H1 (cell line): ENCODE data around the gene OR52W1. TPM values are rescaled to one million over a fixed set of nuclear protein-coding genes. Genes with fewer than 3 reads are reported as not detected.

Experiments
- CTCF ChIA-PET: fragments of 300-600 bp; sonication (Branson Sonifier 250); formaldehyde crosslinking; loops from one replicate; lab custom pipeline; 2021; ENCODE audit not compliant: partially characterized antibody; lab: Charles Lee
- POLR2A ChIA-PET: fragments of 300-600 bp; sonication (Branson Sonifier 250); formaldehyde crosslinking; loops from one replicate; lab custom pipeline; 2021; ENCODE audit warnings: inconsistent platforms; ENCODE audit not compliant: partially characterized antibody; lab: Charles Lee
- DNase-seq, 2 experiments: peaks; one replicate each; pipeline versions ENCODE4 v3.0.0 to v3.0.0-alpha.2; 2010 to 2022; ENCODE audit warnings: low spot score in 2 of 2, low read depth in 1 of 2, mixed read lengths in 1 of 2
- FAIRE-seq: peaks from 2 replicates; lab custom pipeline; 2011; peaks lifted over from hg19 to GRCh38; lab: Jason Lieb, UNC
- H2AFZ ChIP-seq: 2 replicates; pipeline ENCODE4 v1.8.1; 2012; ENCODE audit warnings: low read length, inconsistent platforms
- H2AK5ac ChIP-seq: 2 replicates; pipeline ENCODE4 v1.6.1; 2013; ENCODE audit warnings: low read depth, low read length
- H2BK120ac ChIP-seq: replicated peaks from 2 replicates; pipeline ENCODE3; 2013; ENCODE audit warnings: low read depth, low read length, inconsistent platforms
- H2BK12ac ChIP-seq: 2 replicates; pipeline ENCODE4 v1.6.1; 2013; ENCODE audit warnings: low read depth, low read length
- H2BK15ac ChIP-seq: 2 replicates; pipeline ENCODE4 v1.6.1; 2013; ENCODE audit warnings: low read length
- H2BK20ac ChIP-seq: 2 replicates; pipeline ENCODE4 v1.6.1; 2013; ENCODE audit warnings: low read length
- H2BK5ac ChIP-seq: 2 replicates; pipeline ENCODE4 v1.6.1; 2013; ENCODE audit warnings: low read depth, low read length
- H3K14ac ChIP-seq: 2 replicates; pipeline ENCODE4 v1.6.1; 2013; ENCODE audit warnings: inconsistent platforms; ENCODE audit not compliant: insufficient read length
- H3K18ac ChIP-seq: 2 replicates; pipeline ENCODE4 v1.6.1; 2013; ENCODE audit warnings: low read length; ENCODE audit errors: extremely low read depth
- H3K23ac ChIP-seq: 2 replicates; pipeline ENCODE4 v1.6.1; 2013; ENCODE audit warnings: inconsistent platforms; ENCODE audit not compliant: insufficient read length
- H3K23me2 ChIP-seq: 2 replicates; pipeline ENCODE4 v1.6.1; 2013; ENCODE audit warnings: low read depth, low read length
- H3K27ac ChIP-seq: 2 replicates; pipeline ENCODE4 v1.6.1; 2011; ENCODE audit warnings: low read depth, low read length, inconsistent platforms
- H3K27me3 ChIP-seq, 4 experiments: replicated peaks in 1 of 4; 1 replicate in 1 of 4; 2 replicates in 3 of 4; pipeline versions ENCODE4 v1.6.1 to v1.8.1; 2011 to 2013; ENCODE audit warnings: low read length in 3 of 4, mild to moderate bottlenecking in 3 of 4, inconsistent platforms in 2 of 4, mixed read lengths in 2 of 4, moderate library complexity in 1 of 4; ENCODE audit not compliant: control insufficient read depth in 3 of 4, insufficient read depth in 3 of 4; ENCODE audit errors: extremely low read depth in 1 of 4
- H3K36me3 ChIP-seq, 4 experiments: 2 replicates each; pipeline versions ENCODE4 v1.6.1 to v1.8.1; 2011 to 2013; ENCODE audit warnings: mild to moderate bottlenecking in 4 of 4, low read length in 3 of 4, moderate library complexity in 2 of 4, control low read depth in 1 of 4, inconsistent platforms in 1 of 4; ENCODE audit not compliant: insufficient read depth in 4 of 4, control insufficient read depth in 2 of 4
- H3K4ac ChIP-seq: replicated peaks from 2 replicates; pipeline ENCODE3; 2013; ENCODE audit warnings: low read length, low read depth, mixed read lengths, inconsistent platforms; ENCODE audit not compliant: insufficient read length
- H3K4me1 ChIP-seq, 4 experiments: replicated peaks in 1 of 4; 1 replicate in 1 of 4; 2 replicates in 3 of 4; pipeline versions ENCODE4 v1.6.1 to v1.8.1; 2011 to 2013; ENCODE audit warnings: low read length in 3 of 4, inconsistent platforms in 2 of 4, mixed read lengths in 1 of 4; ENCODE audit not compliant: insufficient read depth in 4 of 4, control insufficient read depth in 3 of 4
- H3K4me2 ChIP-seq, 2 experiments: 2 replicates each; pipeline versions ENCODE4 v1.6.1 to v1.8.1; 2011 to 2013; ENCODE audit warnings: low read depth in 2 of 2, low read length in 2 of 2, control low read depth in 1 of 2, inconsistent platforms in 1 of 2, mild to moderate bottlenecking in 1 of 2; ENCODE audit not compliant: insufficient read depth in 1 of 2
- H3K4me3 ChIP-seq, 4 experiments: fragments of 200-600, 300-600 bp in 1 of 4; sonication (generic), shearing (Covaris generic), sonication (Bioruptor Twin) in 1 of 4; 2 replicates each; pipeline versions ENCODE4 v1.5.1 to v1.8.1; 2011 to 2016; ENCODE audit warnings: low read length in 4 of 4, low read depth in 3 of 4, control low read depth in 2 of 4, inconsistent platforms in 2 of 4, mild to moderate bottlenecking in 2 of 4, mixed read lengths in 1 of 4, moderate library complexity in 1 of 4; ENCODE audit not compliant: insufficient read depth in 2 of 4; ENCODE audit errors: extremely low read depth in 1 of 4
- H3K56ac ChIP-seq: replicated peaks from 2 replicates; pipeline ENCODE3; 2013; ENCODE audit warnings: low read depth, mild to moderate bottlenecking, mixed read lengths, low read length, inconsistent platforms; ENCODE audit not compliant: insufficient read length
- H3K79me1 ChIP-seq: 2 replicates; pipeline ENCODE4 v1.6.1; 2013; ENCODE audit warnings: low read depth, low read length, control low read depth
- H3K79me2 ChIP-seq, 2 experiments: 2 replicates each; pipeline versions ENCODE4 v1.6.1 to v1.8.1; 2012 to 2013; ENCODE audit warnings: low read length in 2 of 2, mild to moderate bottlenecking in 2 of 2, inconsistent platforms in 1 of 2; ENCODE audit not compliant: insufficient read depth in 2 of 2, control insufficient read depth in 1 of 2
- H3K9ac ChIP-seq, 4 experiments: replicated peaks in 1 of 4; 1 replicate in 1 of 4; 2 replicates in 3 of 4; pipeline versions ENCODE4 v1.6.1 to v1.8.1; 2011 to 2013; ENCODE audit warnings: low read depth in 3 of 4, low read length in 3 of 4, control low read depth in 2 of 4, mild to moderate bottlenecking in 2 of 4, moderate library complexity in 2 of 4, inconsistent platforms in 1 of 4; ENCODE audit errors: extremely low read depth in 1 of 4
- H3K9me3 ChIP-seq, 2 experiments: 2 replicates each; pipeline versions ENCODE4 v1.6.1 to v1.8.1; 2012 to 2013; ENCODE audit warnings: mild to moderate bottlenecking in 2 of 2, moderate library complexity in 2 of 2, control low read depth in 1 of 2, inconsistent platforms in 1 of 2, low read depth in 1 of 2, low read length in 1 of 2, mixed read lengths in 1 of 2; ENCODE audit not compliant: insufficient read depth in 2 of 2
- H4K20me1 ChIP-seq, 2 experiments: replicated peaks in 1 of 2; 2 replicates each; pipeline versions ENCODE3 to v1.8.1; 2011 to 2013; ENCODE audit warnings: inconsistent platforms in 2 of 2, low read length in 2 of 2, mild to moderate bottlenecking in 1 of 2; ENCODE audit not compliant: insufficient read depth in 2 of 2, control insufficient read depth in 1 of 2
- H4K5ac ChIP-seq: 2 replicates; pipeline ENCODE4 v1.6.1; 2013; ENCODE audit warnings: low read length, low read depth, mixed read lengths, inconsistent platforms; ENCODE audit not compliant: insufficient read length
- H4K8ac ChIP-seq: 2 replicates; pipeline ENCODE4 v1.8.0; 2013; ENCODE audit warnings: mild to moderate bottlenecking, moderate library complexity, low read length, inconsistent platforms; ENCODE audit not compliant: insufficient read depth; ENCODE audit errors: extremely low read depth
- H4K91ac ChIP-seq: replicated peaks from 2 replicates; pipeline ENCODE3; 2013; ENCODE audit warnings: low read length, mixed read lengths, inconsistent platforms; ENCODE audit not compliant: insufficient read length
- BRCA1 ChIP-seq: IDR thresholded peaks from 2 replicates; pipeline ENCODE4 v1.6.1; 2012; ENCODE audit warnings: low read depth, low read length, improper control_type of control experiment
- JUN ChIP-seq: IDR thresholded peaks from 2 replicates; pipeline ENCODE4 v1.6.1; 2011; ENCODE audit warnings: low read depth, mild to moderate bottlenecking, improper control_type of control experiment, low read length
- KDM5A ChIP-seq: fragments of 200-600 bp; IDR thresholded peaks from 2 replicates; pipeline ENCODE4 v1.7.1; 2012; ENCODE audit warnings: mild to moderate bottlenecking, low read length, inconsistent platforms, mixed read lengths
- POU5F1 ChIP-seq: IDR thresholded peaks from 2 replicates; pipeline ENCODE4 v1.6.1; 2011; ENCODE audit warnings: low read depth, mild to moderate bottlenecking, low read length, moderate library complexity
- SAP30 ChIP-seq: fragments of 300-600 bp; sonication (generic); IDR thresholded peaks from 2 replicates; pipeline ENCODE4 v1.7.1; 2012; ENCODE audit warnings: low read length, moderate library complexity, mild to moderate bottlenecking, inconsistent platforms; ENCODE audit not compliant: insufficient read depth, insufficient replicate concordance
- TEAD4 ChIP-seq: IDR thresholded peaks from 2 replicates; pipeline ENCODE4 v1.6.1; 2012; ENCODE audit warnings: low read depth, low read length, inconsistent platforms, mixed read lengths
- WGBS, 2 experiments: shearing (Covaris generic) in 1 of 2; methylation state at CpG; one replicate each; pipeline versions ENCODE4 v1.1.6 to v1.1.7; 2013 to 2015; ENCODE audit warnings: low lambda C conversion rate in 2 of 2, mixed read lengths in 2 of 2, inconsistent platforms in 1 of 2, low coverage in 1 of 2, missing lambda C conversion rate in 1 of 2; ENCODE audit not compliant: insufficient replicate concordance in 2 of 2, insufficient coverage in 1 of 2, insufficient read length in 1 of 2; ENCODE audit errors: extremely low coverage in 1 of 2, missing lambda C conversion rate in 1 of 2; 5-methylcytosine and 5-hydroxymethylcytosine counted together
- polyA plus RNA-seq, 7 experiments: library from polyadenylated mRNA; depleted of rRNA in 3 of 7; stranded (reverse) in 5 of 7; unstranded in 2 of 7; fragments of >200 nt in 5 of 7; fragments of 200-250 nt in 2 of 7; gene quantifications; 1 replicate in 5 of 7; 2 replicates in 1 of 7; 4 replicates in 1 of 7; pipeline versions ENCODE4 v1.2.1 to v1.2.3, GENCODE V29; 2011 to 2013; ENCODE audit warnings: missing spikeins in 2 of 7, mixed read lengths in 2 of 7
- total RNA-seq: library from RNA; stranded (reverse); fragmentation: NEBNext Ultra II Directional; extraction: Animal tissue kit (Norgen Biotek cat#: 25700); gene quantifications from 2 replicates; pipeline ENCODE4 v1.2.1, GENCODE V29; 2021
- TF ChIP-seq, protein P1 (sequence below): IDR thresholded peaks from 2 replicates; pipeline ENCODE4 v1.6.1; 2011; ENCODE audit warnings: low read depth, mild to moderate bottlenecking, low read length; ENCODE audit not compliant: insufficient read depth
- TF ChIP-seq, protein P2 (sequence below): IDR thresholded peaks from 2 replicates; pipeline ENCODE4 v1.6.1; 2011; ENCODE audit warnings: low read length, improper control_type of control experiment

Gene OR52W1
- total and polyA plus RNA-seq, 2 of the 8 experiments (the other 6 are each of a cell fraction or from before 2014, with no cell fraction given), result not detected

DNA sequence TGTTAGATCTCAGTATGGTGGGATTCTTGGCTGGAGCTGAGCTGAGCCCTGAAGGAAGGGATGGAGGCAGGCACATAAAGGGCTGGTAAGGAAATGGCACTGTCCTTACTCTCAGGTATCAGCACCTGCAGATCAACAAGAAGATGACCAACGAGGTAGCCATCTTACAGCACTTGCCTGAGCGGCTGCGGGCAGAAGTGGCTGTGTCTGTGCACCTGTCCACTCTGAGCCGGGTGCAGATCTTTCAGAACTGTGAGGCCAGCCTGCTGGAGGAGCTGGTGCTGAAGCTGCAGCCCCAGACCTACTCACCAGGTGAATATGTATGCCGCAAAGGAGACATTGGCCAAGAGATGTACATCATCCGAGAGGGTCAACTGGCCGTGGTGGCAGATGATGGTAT lies 42.3 kb downstream of the OR52W1 start:
- Histone ChIP-seq H2AFZ (no peak overlapping the region), H3K27me3 (peaks cover 0 to 2% (median 1%) of the 10 kb centered on the region in 4 experiments; a peak in 1 of 7 replicates), H2BK20ac (no peak overlapping the region), H3K4me2 (no peak overlapping the region), H3K4ac (no peak overlapping the region), H3K79me1 (no peaks in the 10 kb centered on the region), H3K23ac (no peak overlapping the region), H3K23me2 (no peaks in the 10 kb centered on the region), H3K36me3 (no peaks in the 10 kb centered on the region), H4K5ac (no peak overlapping the region), H3K4me1 (no peaks in the 10 kb centered on the region; a peak in 1 of 7 replicates), H2BK12ac (no peak overlapping the region), H4K91ac (no peak overlapping the region), H3K79me2 (no peaks in the 10 kb centered on the region), H4K20me1 (no peaks in the 10 kb centered on the region), H3K9me3 (no peaks in the 10 kb centered on the region), H2AK5ac (no peak overlapping the region), H3K9ac (no peak overlapping the region), H3K4me3 (no peak overlapping the region), H2BK5ac (no peak overlapping the region), H4K8ac (no peak overlapping the region), H3K56ac (no peak overlapping the region), H2BK15ac (0 out of 2 replicates have a peak overlapping the region, but pooled peaks have one; percentile 53), H3K14ac (no peak overlapping the region), H3K27ac (no peak overlapping the region), H3K18ac (no peak overlapping the region), H2BK120ac (no peak overlapping the region)
- DNase-seq (no peak), FAIRE-seq (no peak)
- ChIA-PET POLR2A (no interaction called here), CTCF (interaction anchor here (0.6 to 4.3 kb wide), 11 partner anchors 10 to 775 kb away, joined by 3 to 57 read pairs (median 5); no protein-coding TSS in a partner anchor)
- WGBS, 2 experiments, result 90% methylated on average over 7 of the region's 7 CpGs; no CpG with 5 or more reads in 1 of the 2 experiments
- TF ChIP-seq KDM5A, result no peak
- no peak for TF ChIP-seq TEAD4
- TF ChIP-seq, protein P1, sequence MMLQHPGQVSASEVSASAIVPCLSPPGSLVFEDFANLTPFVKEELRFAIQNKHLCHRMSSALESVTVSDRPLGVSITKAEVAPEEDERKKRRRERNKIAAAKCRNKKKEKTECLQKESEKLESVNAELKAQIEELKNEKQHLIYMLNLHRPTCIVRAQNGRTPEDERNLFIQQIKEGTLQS, result no peak
- no peak for TF ChIP-seq POU5F1
- TF ChIP-seq, protein P2, sequence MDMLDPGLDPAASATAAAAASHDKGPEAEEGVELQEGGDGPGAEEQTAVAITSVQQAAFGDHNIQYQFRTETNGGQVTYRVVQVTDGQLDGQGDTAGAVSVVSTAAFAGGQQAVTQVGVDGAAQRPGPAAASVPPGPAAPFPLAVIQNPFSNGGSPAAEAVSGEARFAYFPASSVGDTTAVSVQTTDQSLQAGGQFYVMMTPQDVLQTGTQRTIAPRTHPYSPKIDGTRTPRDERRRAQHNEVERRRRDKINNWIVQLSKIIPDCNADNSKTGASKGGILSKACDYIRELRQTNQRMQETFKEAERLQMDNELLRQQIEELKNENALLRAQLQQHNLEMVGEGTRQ, result no peak
- TF ChIP-seq SAP30, result no peak
- no peak for TF ChIP-seq JUN
- no peak for TF ChIP-seq BRCA1
